22Rv1 (cell line): ENCODE data around the gene RNF115.
A peak's percentile ranks its signal among the peaks of the same experiment; 100 is the strongest.
"Not testable (repeated sequence)": the region's sequence is repeated elsewhere in the genome, so short reads cannot be mapped to it uniquely, and the experiment has no call there.

ENCODE experiments used
- H3K27ac ChIP-seq: fragments of 450-650 bp; 2 replicates; pipeline ENCODE4 v1.5.1; 2017
- CTCF ChIP-seq: fragments of 450-650 bp; IDR thresholded peaks from 2 replicates; pipeline ENCODE4 v1.5.1; 2017; ENCODE audit warnings: mild to moderate bottlenecking
- ZFX ChIP-seq: fragments of 450-650 bp; IDR thresholded peaks from 2 replicates; pipeline ENCODE4 v1.6.1; 2017; ENCODE audit warnings: antibody characterized with exemption, borderline replicate concordance

The RNF115 gene

DNA sequence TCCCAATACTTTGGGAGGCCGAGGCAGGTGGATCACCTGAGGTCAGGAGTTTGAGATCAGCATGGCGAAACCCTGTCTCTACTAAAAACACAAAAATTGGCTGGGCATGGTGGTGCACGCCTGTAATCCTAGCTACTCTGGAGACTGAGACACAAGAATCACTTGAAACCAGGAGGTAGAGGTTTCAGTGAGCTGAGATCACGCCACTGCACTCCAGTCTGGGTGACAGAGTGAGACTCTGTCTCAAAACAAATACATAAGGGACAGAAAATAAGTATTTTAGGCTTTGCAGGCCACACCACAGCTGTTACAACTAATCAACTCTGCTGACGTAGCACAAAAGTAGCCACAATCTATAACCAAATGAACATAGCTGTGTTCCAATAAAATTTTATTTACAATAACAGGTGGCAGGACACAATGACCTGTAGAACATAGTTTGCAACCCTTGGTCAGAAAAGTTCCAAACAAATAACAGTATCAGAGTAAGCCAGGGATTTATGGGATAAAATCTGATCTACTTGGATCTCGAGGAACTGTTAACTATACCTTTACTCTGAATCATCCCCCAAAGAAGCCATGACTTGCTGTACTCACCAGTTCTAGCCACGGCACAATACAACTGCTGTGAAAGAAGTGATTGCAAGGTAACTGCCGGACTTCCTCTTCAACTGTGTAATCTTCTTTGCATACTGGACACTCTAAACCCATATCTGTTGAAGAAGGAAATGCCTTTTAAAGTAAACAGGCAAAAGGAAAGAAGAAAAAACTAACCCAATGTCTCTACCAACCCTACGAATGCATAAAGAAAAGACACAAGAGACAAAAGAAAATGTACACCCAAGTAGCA, 76.3 kb downstream of the RNF115 start:
- no peak overlapping the region for H3K27ac ChIP-seq
- no peak for TF ChIP-seq ZFX
- no peak for TF ChIP-seq CTCF

- peak overlapping the region; percentile 61 for H3K27ac ChIP-seq
- TF ChIP-seq CTCF (no peak), ZFX (no peak)
Observed at GRCh38 chr1:145740269-145740668, 83.6 kb downstream of the RNF115 start.

DNA sequence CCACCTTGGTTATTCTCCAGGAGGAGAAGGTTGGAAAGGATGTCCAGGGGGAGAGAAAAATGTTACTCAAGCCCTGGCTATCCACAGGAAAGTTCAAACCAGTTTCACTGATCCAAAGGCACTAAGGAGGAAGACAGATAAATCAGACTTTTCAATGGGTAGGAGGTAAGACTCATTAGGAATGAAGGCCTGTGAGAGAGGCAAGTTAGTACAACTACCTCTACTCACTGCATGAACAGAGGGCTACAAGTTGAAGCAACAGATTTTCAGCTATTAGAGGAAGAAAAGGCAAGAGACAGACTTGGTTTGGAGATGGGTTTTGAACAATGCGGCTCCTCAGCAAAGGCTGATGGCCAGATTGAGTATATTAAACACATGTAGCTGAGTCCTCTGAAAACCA, 87.7 kb downstream of the RNF115 start:
- TF ChIP-seq CTCF (no peak), ZFX (no peak)
- H3K27ac ChIP-seq, result no peak overlapping the region

DNA sequence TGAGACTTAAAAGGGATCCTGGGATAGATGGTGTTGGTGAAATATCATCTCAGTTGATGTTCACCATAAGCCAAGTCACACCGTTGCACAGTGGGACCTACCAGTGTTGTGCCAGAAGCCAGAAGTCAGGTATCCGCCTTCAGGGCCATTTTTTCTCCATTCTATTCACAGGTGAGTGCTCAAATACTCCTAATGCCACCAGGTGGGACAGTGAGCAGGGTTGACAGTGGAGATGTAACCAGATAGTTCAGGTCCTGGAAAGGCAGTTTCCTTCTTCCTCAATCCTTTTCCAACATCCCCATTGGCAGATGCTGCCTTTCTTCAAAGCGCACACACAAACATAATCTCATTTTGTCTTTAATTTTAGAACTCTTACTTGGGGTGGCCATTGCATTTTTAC, 93.0 kb downstream of the RNF115 start:
- TF ChIP-seq ZFX, result no peak
- peak; percentile 53 for TF ChIP-seq CTCF
- no peak overlapping the region for H3K27ac ChIP-seq

DNA sequence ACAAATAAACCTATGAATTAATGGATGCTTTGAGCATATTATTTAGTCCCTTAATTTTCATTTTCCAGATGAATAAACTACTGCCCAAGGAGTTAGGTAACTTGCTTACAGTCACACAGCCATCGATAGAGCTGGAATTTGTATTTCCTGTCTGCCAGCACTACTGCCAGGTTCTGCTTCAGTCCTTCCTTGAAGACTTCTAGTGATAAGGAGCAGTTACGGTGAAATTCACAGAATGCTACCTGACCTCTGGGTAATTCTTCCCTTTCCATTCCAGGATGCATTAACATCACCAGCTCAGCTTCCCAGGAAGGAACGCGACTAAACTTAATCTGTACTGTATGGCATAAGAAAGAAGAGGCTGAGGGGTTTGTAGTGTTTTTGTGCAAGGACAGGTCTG, 93.4 kb downstream of the RNF115 start:
- TF ChIP-seq ZFX, result no peak
- no peak for TF ChIP-seq CTCF
- H3K27ac ChIP-seq, result no peak overlapping the region

DNA sequence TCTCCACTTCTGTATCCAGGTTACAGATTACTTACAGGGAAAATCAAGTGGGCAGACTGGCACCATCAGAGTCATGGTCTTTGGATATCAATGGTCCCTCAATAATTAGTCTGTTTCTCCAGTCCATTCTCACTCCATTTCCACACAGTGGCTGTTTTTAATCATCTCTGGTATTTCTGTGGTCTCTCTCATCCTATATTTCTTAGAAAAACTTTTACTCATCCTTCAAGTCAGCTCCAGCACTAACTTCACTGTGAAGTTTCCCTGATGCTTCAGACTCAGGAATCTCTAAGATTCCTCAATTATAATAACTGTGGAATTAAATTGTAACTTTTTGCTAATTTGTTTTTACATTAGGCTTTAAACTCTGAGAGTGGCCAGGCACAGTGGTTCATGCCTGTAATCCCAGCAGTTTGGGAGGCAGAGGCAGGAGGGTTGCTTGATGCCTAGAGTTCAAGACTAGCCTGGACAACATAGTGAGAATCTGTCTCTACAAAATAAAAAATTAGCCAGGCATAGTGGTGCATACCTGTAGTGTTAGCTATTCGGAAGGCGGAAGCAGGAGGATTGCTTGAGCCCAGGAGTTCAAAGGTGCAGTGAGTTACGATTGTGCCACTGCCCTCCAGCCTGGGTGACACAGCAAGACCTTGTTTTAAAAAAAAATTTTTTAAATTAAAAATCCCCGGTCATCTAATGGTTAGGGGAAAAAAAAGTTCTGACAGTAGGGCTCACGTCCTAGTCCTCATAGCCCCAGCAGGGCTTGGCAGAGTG, 94.0 kb downstream of the RNF115 start:
- H3K27ac ChIP-seq, result no peak overlapping the region
- TF ChIP-seq CTCF (no peak), ZFX (no peak)

DNA sequence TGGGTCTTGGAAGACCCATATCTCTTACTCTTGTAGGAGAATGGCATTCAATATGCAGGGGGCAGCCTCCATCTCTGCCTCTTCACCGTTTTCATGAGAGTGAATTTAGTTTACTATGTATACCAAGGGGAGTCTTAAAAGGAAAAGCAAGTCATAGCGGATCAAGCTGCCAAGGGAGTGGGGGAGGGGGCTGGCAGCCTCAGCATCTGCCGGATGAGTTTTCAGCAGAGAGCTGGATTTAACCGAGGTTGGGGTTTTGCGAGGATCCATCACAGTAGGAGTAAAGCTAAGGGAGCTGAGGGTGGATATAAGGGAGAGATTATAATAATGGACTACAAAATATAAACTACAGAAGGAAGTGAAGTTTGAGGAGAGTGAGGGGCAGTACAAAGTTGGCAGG, 94.7 kb downstream of the RNF115 start:
- no peak overlapping the region for H3K27ac ChIP-seq
- no peak for TF ChIP-seq ZFX
- no peak for TF ChIP-seq CTCF

GRCh38 chr1:145726193-145726592, 97.7 kb downstream of the RNF115 start:
- not testable (repeated sequence) for H3K27ac ChIP-seq
